ENCODE data around the gene SFTA2. TPM values are rescaled to one million over a fixed set of nuclear protein-coding genes. Genes with fewer than 3 reads are reported as not detected.
"Not testable (repeated sequence)": the region's sequence is repeated elsewhere in the genome, so short reads cannot be mapped to it uniquely, and the experiment has no call there.

The SFTA2 gene
- polyA plus RNA-seq, 1 donor (not counting 4 experiments of a cell fraction or from before 2014, with no cell fraction given), result not detected

- no peak for TF ChIP-seq CTCF (optimal IDR thresholded peaks at IDR 0.05 in 1 of 3, IDR thresholded peaks at IDR 0.05 in 1 of 3, conservative IDR thresholded peaks at IDR 0.05 in 1 of 3; ENCODE audit: extremely low read depth in 1 of 3, insufficient read depth in 2 of 3, low read length in 3 of 3)
- no peak for TF ChIP-seq EZH2 (IDR thresholded peaks at IDR 0.05; ENCODE audit: low read length)
- no peaks in the 10 kb centered on the region for H3K36me3 ChIP-seq (ENCODE audit: control insufficient read depth in 2 of 2, extremely low read depth in 1 of 2, insufficient read depth in 2 of 2, low read length in 2 of 2)
- H3K27me3 ChIP-seq (ENCODE audit: control insufficient read depth, extremely low read depth, insufficient read depth, low read length), result no peaks in the 10 kb centered on the region
- H3K9me1 ChIP-seq (ENCODE audit: control insufficient read depth, extremely low read depth, insufficient read depth, low read length), result no peaks in the 10 kb centered on the region
- no peaks in the 10 kb centered on the region for H4K20me1 ChIP-seq (ENCODE audit: control insufficient read depth, extremely low read depth, insufficient read depth, low read length)
- H2AFZ ChIP-seq (ENCODE audit: control insufficient read depth, low read length), result no peak overlapping the region
- H3K9ac ChIP-seq (ENCODE audit: control insufficient read depth, extremely low read depth, insufficient read depth, low read length), result no peak overlapping the region
- no peak overlapping the region for H3K4me2 ChIP-seq (ENCODE audit: control insufficient read depth, extremely low read depth, insufficient read depth, low read depth, low read length)
- dilution Hi-C loops (cut with MboI; ENCODE audit: extremely low pct_ligation_motif_present, low sequenced_read_pairs), result no loop called here
- no peak overlapping the region for H3K4me3 ChIP-seq (ENCODE audit: control insufficient read depth in 2 of 3, extremely low read depth in 1 of 3, insufficient read depth in 2 of 3, low read depth in 1 of 3, low read length in 3 of 3)
- FAIRE-seq (no peak), DNase-seq (ENCODE audit: low read depth, low spot score) (no peak)
- H3K4me1 ChIP-seq (ENCODE audit: control insufficient read depth, extremely low read depth, insufficient read depth, low read length), result no peaks in the 10 kb centered on the region
- H3K79me2 ChIP-seq (ENCODE audit: control insufficient read depth, insufficient read depth, low read length), result no peaks in the 10 kb centered on the region
- no peaks in the 10 kb centered on the region for H3K9me3 ChIP-seq (ENCODE audit: control insufficient read depth, low read depth, low read length)
- H3K27ac ChIP-seq (ENCODE audit: control insufficient read depth, insufficient read depth, low read length), result no peak overlapping the region
These were observed 40.8 kb upstream of the SFTA2 start for GRCh38 chr6:30972816-30973215.

GRCh38 chr6:30970946-30971345 is 39.0 kb upstream of the SFTA2 start:
- Histone ChIP-seq H3K36me3 (ENCODE audit: control insufficient read depth in 2 of 2, extremely low read depth in 1 of 2, insufficient read depth in 2 of 2, low read length in 2 of 2) (no peaks in the 10 kb centered on the region), H3K27ac (ENCODE audit: control insufficient read depth, insufficient read depth, low read length) (no peak overlapping the region), H3K27me3 (ENCODE audit: control insufficient read depth, extremely low read depth, insufficient read depth, low read length) (no peaks in the 10 kb centered on the region), H3K9ac (ENCODE audit: control insufficient read depth, extremely low read depth, insufficient read depth, low read length) (no peak overlapping the region), H3K4me3 (ENCODE audit: control insufficient read depth in 2 of 3, extremely low read depth in 1 of 3, insufficient read depth in 2 of 3, low read depth in 1 of 3, low read length in 3 of 3) (no peak overlapping the region), H3K4me2 (ENCODE audit: control insufficient read depth, extremely low read depth, insufficient read depth, low read depth, low read length) (no peak overlapping the region), H3K9me1 (ENCODE audit: control insufficient read depth, extremely low read depth, insufficient read depth, low read length) (no peaks in the 10 kb centered on the region), H2AFZ (ENCODE audit: control insufficient read depth, low read length) (no peak overlapping the region), H3K9me3 (ENCODE audit: control insufficient read depth, low read depth, low read length) (no peaks in the 10 kb centered on the region), H4K20me1 (ENCODE audit: control insufficient read depth, extremely low read depth, insufficient read depth, low read length) (no peaks in the 10 kb centered on the region), H3K4me1 (ENCODE audit: control insufficient read depth, extremely low read depth, insufficient read depth, low read length) (no peaks in the 10 kb centered on the region), H3K79me2 (ENCODE audit: control insufficient read depth, insufficient read depth, low read length) (no peaks in the 10 kb centered on the region)
- dilution Hi-C loops (cut with MboI; ENCODE audit: extremely low pct_ligation_motif_present, low sequenced_read_pairs), result no loop called here
- TF ChIP-seq EZH2 (IDR thresholded peaks at IDR 0.05; ENCODE audit: low read length) (no peak), CTCF (optimal IDR thresholded peaks at IDR 0.05 in 1 of 3, IDR thresholded peaks at IDR 0.05 in 1 of 3, conservative IDR thresholded peaks at IDR 0.05 in 1 of 3; ENCODE audit: extremely low read depth in 1 of 3, insufficient read depth in 2 of 3, low read length in 3 of 3) (no peak)
- DNase-seq (ENCODE audit: low read depth, low spot score) (no peak), FAIRE-seq (no peak)

- FAIRE-seq; H3K4me1 ChIP-seq (ENCODE audit: control insufficient read depth, extremely low read depth, insufficient read depth, low read length); H3K9ac ChIP-seq (ENCODE audit: control insufficient read depth, extremely low read depth, insufficient read depth, low read length); H3K27ac ChIP-seq (ENCODE audit: control insufficient read depth, insufficient read depth, low read length); DNase-seq (ENCODE audit: low read depth, low spot score); H3K4me3 ChIP-seq (ENCODE audit: control insufficient read depth in 2 of 3, extremely low read depth in 1 of 3, insufficient read depth in 2 of 3, low read depth in 1 of 3, low read length in 3 of 3); H3K4me2 ChIP-seq (ENCODE audit: control insufficient read depth, extremely low read depth, insufficient read depth, low read depth, low read length); H3K9me1 ChIP-seq (ENCODE audit: control insufficient read depth, extremely low read depth, insufficient read depth, low read length); H4K20me1 ChIP-seq (ENCODE audit: control insufficient read depth, extremely low read depth, insufficient read depth, low read length); H3K27me3 ChIP-seq (ENCODE audit: control insufficient read depth, extremely low read depth, insufficient read depth, low read length); H3K9me3 ChIP-seq (ENCODE audit: control insufficient read depth, low read depth, low read length); H2AFZ ChIP-seq (ENCODE audit: control insufficient read depth, low read length); H3K79me2 ChIP-seq (ENCODE audit: control insufficient read depth, insufficient read depth, low read length); H3K36me3 ChIP-seq (ENCODE audit: control insufficient read depth in 2 of 2, extremely low read depth in 1 of 2, insufficient read depth in 2 of 2, low read length in 2 of 2); dilution Hi-C loops (cut with MboI; ENCODE audit: extremely low pct_ligation_motif_present, low sequenced_read_pairs): not testable (repeated sequence)
These were observed 37.2 kb upstream of the SFTA2 start for GRCh38 chr6:30969171-30969570.

Measured in keratinocyte (primary cell).